Suprapubic skin (tissue), 4 donors: Measurements from ENCODE around the gene MFGE8. TPM values are rescaled to one million over a fixed set of nuclear protein-coding genes. Genes with fewer than 3 reads are reported as not detected.

Source experiments
- DNase-seq, 2 donors: peaks; one replicate each; pipeline ENCODE4 v3.0.0-alpha.2; 2019; ENCODE audit warnings: low spot score in 2 of 2
- H3K27ac ChIP-seq: fragments of 200-600 bp; sonication (generic); one replicate; pipeline ENCODE4 v1.5.1; 2019
- H3K27me3 ChIP-seq: fragments of 200-600 bp; sonication (generic); one replicate; pipeline ENCODE4 v1.5.1; 2019
- H3K36me3 ChIP-seq: fragments of 200-600 bp; sonication (generic); one replicate; pipeline ENCODE4 v1.5.1; 2019
- H3K4me1 ChIP-seq: fragments of 200-600 bp; sonication (generic); one replicate; pipeline ENCODE4 v1.5.1; 2019
- H3K4me3 ChIP-seq: fragments of 200-600 bp; sonication (generic); one replicate; pipeline ENCODE4 v1.5.1; 2019; ENCODE audit warnings: mild to moderate bottlenecking
- H3K9me3 ChIP-seq: fragments of 200-600 bp; sonication (generic); one replicate; pipeline ENCODE4 v1.5.1; 2019
- EP300 ChIP-seq: sonication (generic); formaldehyde crosslinking; IDR thresholded peaks from one replicate; pipeline ENCODE4 v1.6.1; 2017; ENCODE audit warnings: antibody characterized with exemption
- POLR2A ChIP-seq, 2 donors: fragments of 450-650 bp; IDR thresholded peaks; one replicate each; pipeline ENCODE4 v1.6.1; 2017; ENCODE audit warnings: antibody characterized with exemption in 2 of 2, mild to moderate bottlenecking in 2 of 2, moderate library complexity in 2 of 2
- POLR2AphosphoS5 ChIP-seq, 3 donors: sonication (generic); formaldehyde crosslinking; IDR thresholded peaks; one replicate each; pipeline ENCODE4 v1.6.1; 2017; ENCODE audit warnings: antibody characterized with exemption in 3 of 3
- WGBS: methylation state at CpG from one replicate; pipeline ENCODE4 v1.1.5; 2018; 5-methylcytosine and 5-hydroxymethylcytosine counted together
- total RNA-seq, 4 donors: library from RNA; depleted of rRNA; stranded (reverse); fragments of >200 nt; gene quantifications; one replicate each; pipeline ENCODE4 v1.1.0, GENCODE V29; 2016
- TF ChIP-seq, protein P1 (sequence below), 2 donors: fragments of 200-600 bp in 1 of 2; fragments of 450-650 bp in 1 of 2; sonication (generic) in 1 of 2; IDR thresholded peaks; one replicate each; pipeline ENCODE4 v1.5.1; 2016 to 2019; ENCODE audit warnings: antibody characterized with exemption in 2 of 2, mild to moderate bottlenecking in 1 of 2, moderate library complexity in 1 of 2

Gene MFGE8
- total RNA-seq, 4 donors from 2014 or later = 154 to 211 (median 171) TPM

DNA sequence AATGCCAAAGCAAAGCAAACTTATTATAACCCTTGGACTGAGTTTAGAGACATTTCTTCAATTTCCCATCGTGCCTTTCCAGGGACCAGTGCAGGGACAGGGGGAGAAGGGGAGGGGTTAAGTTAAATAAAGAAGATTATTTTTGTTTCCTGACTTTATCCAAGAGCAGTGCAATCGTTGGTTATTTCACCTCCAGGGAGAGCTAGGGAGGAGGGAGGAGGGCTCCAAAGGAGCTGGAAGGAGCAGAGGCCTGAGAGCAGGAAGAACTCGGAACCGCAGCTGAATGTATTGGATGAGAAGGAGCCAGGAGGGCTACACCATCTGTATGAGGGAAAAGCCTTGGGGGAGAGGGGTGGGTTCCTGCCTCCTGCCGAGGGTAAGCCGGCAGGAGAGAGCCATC is 38.5 kb downstream of the MFGE8 start:
- peaks cover 4% of the 10 kb centered on the region for H3K36me3 ChIP-seq
- no peaks in the 10 kb centered on the region for H3K9me3 ChIP-seq
- WGBS = 49% methylated on average over 6 of the region's 6 CpGs
- H3K4me1 ChIP-seq = no peaks in the 10 kb centered on the region
- DNase-seq = no peak
- H3K4me3 ChIP-seq = no peak overlapping the region
- no peak overlapping the region for H3K27ac ChIP-seq
- peaks cover 5% of the 10 kb centered on the region for H3K27me3 ChIP-seq
- TF ChIP-seq EP300 = no peak
- TF ChIP-seq POLR2AphosphoS5 (IDR thresholded peaks at IDR 0.05) = no peak
- TF ChIP-seq POLR2A (IDR thresholded peaks at IDR 0.05) = no peak
- TF ChIP-seq, protein P1, sequence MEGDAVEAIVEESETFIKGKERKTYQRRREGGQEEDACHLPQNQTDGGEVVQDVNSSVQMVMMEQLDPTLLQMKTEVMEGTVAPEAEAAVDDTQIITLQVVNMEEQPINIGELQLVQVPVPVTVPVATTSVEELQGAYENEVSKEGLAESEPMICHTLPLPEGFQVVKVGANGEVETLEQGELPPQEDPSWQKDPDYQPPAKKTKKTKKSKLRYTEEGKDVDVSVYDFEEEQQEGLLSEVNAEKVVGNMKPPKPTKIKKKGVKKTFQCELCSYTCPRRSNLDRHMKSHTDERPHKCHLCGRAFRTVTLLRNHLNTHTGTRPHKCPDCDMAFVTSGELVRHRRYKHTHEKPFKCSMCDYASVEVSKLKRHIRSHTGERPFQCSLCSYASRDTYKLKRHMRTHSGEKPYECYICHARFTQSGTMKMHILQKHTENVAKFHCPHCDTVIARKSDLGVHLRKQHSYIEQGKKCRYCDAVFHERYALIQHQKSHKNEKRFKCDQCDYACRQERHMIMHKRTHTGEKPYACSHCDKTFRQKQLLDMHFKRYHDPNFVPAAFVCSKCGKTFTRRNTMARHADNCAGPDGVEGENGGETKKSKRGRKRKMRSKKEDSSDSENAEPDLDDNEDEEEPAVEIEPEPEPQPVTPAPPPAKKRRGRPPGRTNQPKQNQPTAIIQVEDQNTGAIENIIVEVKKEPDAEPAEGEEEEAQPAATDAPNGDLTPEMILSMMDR (IDR thresholded peaks at IDR 0.05) = no peak

DNA sequence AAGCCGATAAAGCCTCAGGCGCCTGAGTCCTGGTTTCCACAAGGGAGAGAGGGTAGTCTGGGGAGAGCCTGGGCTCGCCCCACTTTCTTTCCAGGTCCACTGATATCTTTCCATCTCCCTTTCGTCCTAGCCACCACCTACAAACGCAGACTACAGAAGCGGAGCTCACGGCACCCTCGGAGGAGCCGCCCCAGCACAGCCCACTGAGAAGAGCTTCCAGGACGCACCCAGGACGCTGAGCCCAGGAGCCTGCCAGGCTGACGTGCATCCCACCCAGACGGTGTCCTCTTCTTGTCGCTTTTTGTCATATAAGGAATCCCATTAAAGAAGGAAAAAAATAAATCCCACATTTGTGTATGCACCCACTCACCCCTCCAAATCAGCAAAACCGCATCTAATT is 38.9 kb downstream of the MFGE8 start:
- Histone ChIP-seq H3K27ac (no peak overlapping the region), H3K4me3 (no peak overlapping the region), H3K36me3 (peaks cover 4% of the 10 kb centered on the region), H3K27me3 (peaks cover 5% of the 10 kb centered on the region), H3K9me3 (no peaks in the 10 kb centered on the region), H3K4me1 (no peaks in the 10 kb centered on the region)
- no peak for DNase-seq
- no peak for TF ChIP-seq EP300
- TF ChIP-seq, protein P1 (IDR thresholded peaks at IDR 0.05) = no peak
- TF ChIP-seq POLR2AphosphoS5 (IDR thresholded peaks at IDR 0.05) = no peak
- no peak for TF ChIP-seq POLR2A (IDR thresholded peaks at IDR 0.05)
- WGBS = 82% methylated on average over 15 of the region's 15 CpGs

DNA sequence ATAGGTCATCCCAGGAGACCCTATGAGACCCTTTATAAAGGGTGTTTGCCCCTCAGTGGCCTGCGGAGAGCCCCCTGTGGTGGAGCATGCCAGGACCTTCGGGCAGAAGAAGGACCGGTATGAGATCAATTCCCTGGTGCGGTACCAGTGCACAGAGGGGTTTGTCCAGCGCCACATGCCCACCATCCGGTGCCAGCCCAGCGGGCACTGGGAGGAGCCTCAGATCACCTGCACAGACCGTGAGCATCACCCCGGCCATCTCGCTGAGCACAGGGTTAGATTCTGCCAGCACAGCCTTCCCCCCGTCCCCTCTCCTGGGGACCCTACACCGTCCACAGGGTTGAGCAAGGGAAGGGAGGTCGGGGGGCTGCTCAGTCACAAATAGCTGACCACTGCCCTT is 39.4 kb downstream of the MFGE8 start:
- TF ChIP-seq EP300 = no peak
- no peak for TF ChIP-seq POLR2AphosphoS5 (IDR thresholded peaks at IDR 0.05)
- TF ChIP-seq, protein P1 (IDR thresholded peaks at IDR 0.05) = no peak
- TF ChIP-seq POLR2A (IDR thresholded peaks at IDR 0.05) = no peak
- Histone ChIP-seq H3K27ac (no peak overlapping the region), H3K9me3 (no peaks in the 10 kb centered on the region), H3K27me3 (peaks cover 5% of the 10 kb centered on the region), H3K36me3 (peaks cover 4% of the 10 kb centered on the region), H3K4me3 (no peak overlapping the region), H3K4me1 (no peaks in the 10 kb centered on the region)
- WGBS = 93% methylated on average over 8 of the region's 13 CpGs
- DNase-seq = no peak

DNA sequence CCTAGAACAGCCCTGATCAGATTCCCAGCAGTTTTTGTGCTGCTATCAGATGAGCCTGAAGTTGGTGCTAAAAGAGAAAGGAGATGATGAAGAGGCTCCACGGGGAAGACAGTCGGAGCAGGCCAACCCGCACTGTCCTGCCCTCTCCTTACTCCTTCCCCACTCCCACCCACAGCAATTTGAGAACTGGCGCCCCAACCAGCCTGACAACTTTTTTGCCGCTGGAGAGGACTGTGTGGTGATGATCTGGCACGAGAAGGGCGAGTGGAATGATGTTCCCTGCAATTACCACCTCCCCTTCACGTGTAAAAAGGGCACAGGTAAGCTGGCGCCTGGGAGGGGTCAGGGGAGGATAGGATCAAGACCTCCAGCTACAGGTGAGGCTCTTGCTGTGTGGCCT is 40.5 kb downstream of the MFGE8 start:
- WGBS = 63% methylated on average over 7 of the region's 9 CpGs
- Histone ChIP-seq H3K9me3 (no peaks in the 10 kb centered on the region), H3K4me3 (no peak overlapping the region), H3K36me3 (no peaks in the 10 kb centered on the region), H3K27me3 (peaks cover 7% of the 10 kb centered on the region), H3K27ac (no peak overlapping the region), H3K4me1 (no peaks in the 10 kb centered on the region)
- TF ChIP-seq, protein P1 (IDR thresholded peaks at IDR 0.05) = no peak
- TF ChIP-seq EP300 (no peak), POLR2A (IDR thresholded peaks at IDR 0.05) (no peak), POLR2AphosphoS5 (IDR thresholded peaks at IDR 0.05) (no peak)
- no peak for DNase-seq

DNA sequence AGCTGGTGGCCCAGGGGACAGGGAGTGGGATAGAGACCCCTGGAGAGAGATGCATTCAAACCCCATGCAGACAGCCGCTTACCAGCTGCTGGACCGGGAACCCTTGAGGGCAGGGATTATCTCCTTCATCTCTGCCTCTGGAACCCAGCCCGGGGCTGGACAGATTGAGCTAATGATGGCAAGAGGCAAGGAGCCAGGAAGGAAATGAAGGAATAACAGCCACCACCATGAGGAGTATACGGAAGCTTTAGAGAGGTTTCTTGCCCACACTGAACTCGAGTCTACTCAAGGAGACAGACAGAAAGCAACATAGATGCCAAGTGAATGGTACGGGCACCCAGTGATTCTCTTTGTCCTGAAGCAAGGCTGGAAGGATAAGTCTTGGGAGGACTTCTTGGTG is 41.1 kb downstream of the MFGE8 start:
- Histone ChIP-seq H3K9me3 (no peaks in the 10 kb centered on the region), H3K4me3 (no peak overlapping the region), H3K4me1 (no peaks in the 10 kb centered on the region), H3K27ac (no peak overlapping the region), H3K36me3 (no peaks in the 10 kb centered on the region), H3K27me3 (peaks cover 7% of the 10 kb centered on the region)
- WGBS = 72% methylated on average over 6 of the region's 6 CpGs
- TF ChIP-seq POLR2AphosphoS5 (IDR thresholded peaks at IDR 0.05) = no peak
- no peak for TF ChIP-seq EP300
- TF ChIP-seq, protein P1 (IDR thresholded peaks at IDR 0.05) = no peak
- TF ChIP-seq POLR2A (IDR thresholded peaks at IDR 0.05) = no peak
- DNase-seq = no peak
